Activated naive CD8-positive, alpha-beta T cell treated with anti-CD3 and anti-CD28 coated beads, Interleukin-2, amount 10 ng/mL, durations not matched to agents 7 days and 5 days (primary cell): ENCODE results near the gene GTF3C2. TPM values are rescaled to one million over a fixed set of nuclear protein-coding genes. Genes with fewer than 3 reads are reported as not detected.
A peak's percentile ranks its signal among the peaks of the same experiment; 100 is the strongest.

Experiments used
- ATAC-seq: fragments of 150-1000 bp; cut with Tn5 transposase; one replicate; pipeline ENCODE4 v1.10.0; 2021; ENCODE audit warnings: low read depth, moderate library complexity
- POLR2A ChIA-PET: fragments of 350-600 bp; sonication (Branson Sonifier 250); formaldehyde crosslinking; loops from one replicate; lab custom pipeline; 2021; ENCODE audit warnings: antibody characterized with exemption; lab: Charles Lee
- DNase-seq: peaks from one replicate; pipeline ENCODE4 v3.0.0; 2021
- H3K27ac Mint-ChIP-seq: one replicate; pipeline ENCODE4 v1.8.0; 2022; ENCODE audit warnings: mild to moderate bottlenecking, mixed read lengths
- H3K27me3 Mint-ChIP-seq: one replicate; pipeline ENCODE4 v1.8.0; 2022; ENCODE audit warnings: mild to moderate bottlenecking, moderate library complexity, mixed read lengths
- H3K36me3 Mint-ChIP-seq: one replicate; pipeline ENCODE4 v1.8.0; 2021; ENCODE audit warnings: mild to moderate bottlenecking, mixed read lengths
- H3K4me1 Mint-ChIP-seq: one replicate; pipeline ENCODE4 v1.8.0; 2021; ENCODE audit warnings: mixed read lengths
- H3K4me3 Mint-ChIP-seq: one replicate; pipeline ENCODE4 v1.8.0; 2022; ENCODE audit warnings: mild to moderate bottlenecking, moderate library complexity, mixed read lengths
- H3K9me3 Mint-ChIP-seq: one replicate; pipeline ENCODE4 v1.8.0; 2021; ENCODE audit warnings: mixed read lengths
- total RNA-seq, 2 experiments: library from RNA; stranded (reverse); gene quantifications; one replicate each; pipeline ENCODE4 v1.2.3, GENCODE V29; 2021

Gene GTF3C2
- total RNA-seq, 2 experiments from 2014 or later, result 66.4 to 70.8 TPM

DNA sequence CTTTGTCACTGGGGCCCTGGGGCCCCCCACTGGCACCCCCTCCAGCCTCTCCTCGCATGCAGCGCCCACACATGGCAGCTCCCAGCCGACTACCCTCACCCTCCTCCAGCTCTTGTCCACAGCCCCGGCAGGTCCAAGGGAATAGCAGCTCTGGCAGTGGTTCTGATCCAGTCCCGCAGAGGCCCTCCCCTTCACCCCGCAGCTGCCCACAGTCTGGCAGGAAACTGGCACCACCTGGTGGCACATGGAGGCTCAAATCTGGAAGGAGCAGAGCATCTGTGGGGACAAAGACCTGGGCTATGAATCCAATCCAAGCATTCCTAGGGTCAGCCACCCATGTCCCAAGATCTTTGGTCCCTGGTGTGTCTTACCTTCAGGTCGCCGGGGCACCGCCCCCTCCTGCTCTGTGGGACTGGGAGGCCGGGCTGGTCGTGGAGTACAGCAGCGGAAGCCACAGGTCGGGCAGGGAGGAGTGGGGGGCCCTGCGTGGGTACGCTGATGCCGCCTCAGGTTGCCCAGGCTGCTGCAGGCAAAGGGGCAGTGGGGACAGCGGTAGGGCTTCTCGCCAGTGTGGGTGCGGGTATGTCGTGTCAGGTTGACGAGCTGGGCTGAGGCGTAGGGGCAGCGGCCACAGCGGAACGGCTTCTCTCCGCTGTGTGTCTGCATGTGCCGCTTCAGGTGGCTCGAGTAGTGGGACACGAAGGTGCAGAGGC is 21.7 kb upstream of the GTF3C2 start:
- Mint-ChIP-seq H3K27ac (no peak overlapping the region), H3K27me3 (no peaks in the 10 kb centered on the region), H3K36me3 (peaks cover 22% of the 10 kb centered on the region), H3K4me1 (peaks cover 20% of the 10 kb centered on the region), H3K9me3 (no peaks in the 10 kb centered on the region), H3K4me3 (no peak overlapping the region)
- POLR2A ChIA-PET, result interaction anchor here (2.6 to 3.5 kb wide), 2 partner anchors 50 to 52 kb away, joined by 12 to 20 read pairs; partner anchors contain the start of gene NRBP1
- DNase-seq (no peak), ATAC-seq (no peak)

DNA sequence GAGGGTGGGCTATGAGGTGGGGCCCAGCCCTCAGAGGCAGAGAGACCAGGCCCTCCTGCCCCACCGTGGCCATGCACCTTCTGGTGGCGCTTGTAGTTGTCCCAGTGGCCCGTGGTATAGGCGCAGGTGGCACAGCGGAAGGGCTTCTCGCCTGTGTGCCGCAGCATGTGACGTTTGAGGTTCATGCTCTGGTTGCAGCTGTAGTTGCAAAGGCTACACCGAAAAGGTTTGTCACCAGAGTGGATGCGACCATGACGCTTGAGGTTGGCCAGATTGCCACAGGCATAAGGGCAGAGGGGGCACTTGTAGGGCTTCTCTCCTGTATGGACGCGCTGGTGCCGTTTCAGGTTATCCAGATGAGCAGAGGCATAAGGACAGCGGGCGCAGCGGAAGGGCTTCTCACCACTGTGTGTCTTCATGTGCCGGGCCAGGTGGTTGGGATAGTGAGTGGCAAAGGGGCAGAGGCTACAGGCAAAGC is 21.1 kb upstream of the GTF3C2 start:
- Mint-ChIP-seq H3K27ac (peak overlapping the region; percentile 51), H3K4me3 (no peak overlapping the region), H3K9me3 (no peaks in the 10 kb centered on the region), H3K27me3 (no peaks in the 10 kb centered on the region), H3K36me3 (peaks cover 26% of the 10 kb centered on the region), H3K4me1 (peaks cover 24% of the 10 kb centered on the region)
- no peak for DNase-seq
- POLR2A ChIA-PET, result interaction anchor here (0.8 kb wide), 1 partner anchor 24 kb away, joined by 6 read pairs; no protein-coding TSS in a partner anchor
- no peak for ATAC-seq

DNA sequence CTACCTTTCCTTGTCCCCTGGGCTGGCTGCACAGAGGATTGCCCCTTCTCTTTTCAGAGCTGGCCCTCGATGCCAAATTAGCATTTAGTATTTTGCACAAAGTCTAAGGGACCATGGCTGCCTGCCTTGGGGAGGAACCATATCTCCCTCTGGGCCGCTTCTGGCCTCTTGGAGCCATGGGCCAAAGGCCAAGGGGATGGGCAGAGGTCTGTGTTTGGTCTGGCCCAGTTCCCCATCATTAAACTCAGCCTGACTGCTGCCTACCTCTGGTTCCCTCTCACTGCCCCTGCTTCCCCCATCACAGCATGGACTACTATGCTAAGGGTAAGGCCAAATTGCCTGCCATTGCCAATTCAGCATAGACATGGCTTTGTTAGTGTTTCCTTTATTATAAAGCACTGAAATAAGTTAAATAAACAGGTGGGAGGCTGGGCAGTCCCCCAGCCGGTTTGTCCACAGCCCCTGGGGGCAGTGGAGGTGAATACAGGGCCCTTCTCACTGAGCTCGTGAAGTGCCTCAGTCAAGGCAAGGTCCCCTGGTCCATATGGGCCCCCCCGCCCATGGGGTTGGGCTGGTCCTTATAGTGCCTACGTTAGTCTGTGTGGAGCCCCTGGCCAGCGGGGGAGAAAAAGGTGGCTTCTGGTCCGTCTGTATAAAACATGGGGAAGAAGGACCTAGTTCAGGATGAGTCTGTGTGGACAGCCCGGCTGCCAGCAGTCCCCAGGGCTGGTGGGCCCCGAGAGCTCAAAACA is 20.5 kb upstream of the GTF3C2 start:
- H3K27me3 Mint-ChIP-seq, result no peaks in the 10 kb centered on the region
- no peak overlapping the region for H3K27ac Mint-ChIP-seq
- H3K4me3 Mint-ChIP-seq, result no peak overlapping the region
- peaks cover 29% of the 10 kb centered on the region for H3K36me3 Mint-ChIP-seq
- ATAC-seq (no peak), DNase-seq (no peak)
- POLR2A ChIA-PET, result interaction anchor here (0.8 kb wide), 1 partner anchor 23 kb away, joined by 6 read pairs; no protein-coding TSS in a partner anchor
- peaks cover 30% of the 10 kb centered on the region for H3K4me1 Mint-ChIP-seq
- H3K9me3 Mint-ChIP-seq, result no peaks in the 10 kb centered on the region

DNA sequence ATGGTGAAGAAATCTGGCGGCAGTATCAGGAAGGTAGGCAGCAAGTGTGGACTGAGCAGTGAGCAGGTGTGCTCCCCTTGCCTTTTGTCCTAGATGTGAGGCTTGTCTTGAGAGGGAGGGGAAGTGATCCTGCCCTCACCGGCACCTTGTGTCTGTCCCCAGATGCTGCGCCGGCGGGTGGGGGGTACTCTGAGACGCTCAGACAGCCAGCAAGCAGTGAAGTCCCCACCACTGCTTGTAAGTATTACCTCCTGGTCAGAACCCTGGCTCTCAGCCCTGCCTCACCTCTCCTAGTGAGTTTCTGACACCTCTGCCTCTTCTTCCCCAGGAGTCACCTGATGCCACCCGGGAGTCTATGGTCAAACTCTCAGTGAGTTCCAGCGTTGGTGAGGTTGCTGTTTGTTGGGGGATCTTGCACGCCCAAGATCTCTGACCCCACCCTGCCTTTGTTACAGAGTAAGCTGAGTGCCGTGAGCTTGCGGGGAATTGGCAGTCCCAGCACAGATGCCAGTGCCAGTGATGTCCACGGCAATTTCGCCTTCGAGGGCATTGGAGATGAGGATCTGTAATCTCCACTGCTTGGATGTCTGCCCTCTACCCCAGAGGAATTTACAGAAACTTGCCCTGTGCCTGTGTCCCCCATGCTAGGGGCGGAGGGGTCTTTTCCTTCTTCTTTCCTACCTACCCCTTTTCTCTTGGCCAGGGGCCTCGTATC is 19.7 kb upstream of the GTF3C2 start:
- peaks cover 36% of the 10 kb centered on the region for H3K4me1 Mint-ChIP-seq
- POLR2A ChIA-PET, result no interaction called here
- ATAC-seq (no peak), DNase-seq (no peak)
- H3K27me3 Mint-ChIP-seq, result no peaks in the 10 kb centered on the region
- no peak overlapping the region for H3K27ac Mint-ChIP-seq
- H3K36me3 Mint-ChIP-seq, result peaks cover 31% of the 10 kb centered on the region
- H3K9me3 Mint-ChIP-seq, result no peaks in the 10 kb centered on the region
- no peak overlapping the region for H3K4me3 Mint-ChIP-seq

DNA sequence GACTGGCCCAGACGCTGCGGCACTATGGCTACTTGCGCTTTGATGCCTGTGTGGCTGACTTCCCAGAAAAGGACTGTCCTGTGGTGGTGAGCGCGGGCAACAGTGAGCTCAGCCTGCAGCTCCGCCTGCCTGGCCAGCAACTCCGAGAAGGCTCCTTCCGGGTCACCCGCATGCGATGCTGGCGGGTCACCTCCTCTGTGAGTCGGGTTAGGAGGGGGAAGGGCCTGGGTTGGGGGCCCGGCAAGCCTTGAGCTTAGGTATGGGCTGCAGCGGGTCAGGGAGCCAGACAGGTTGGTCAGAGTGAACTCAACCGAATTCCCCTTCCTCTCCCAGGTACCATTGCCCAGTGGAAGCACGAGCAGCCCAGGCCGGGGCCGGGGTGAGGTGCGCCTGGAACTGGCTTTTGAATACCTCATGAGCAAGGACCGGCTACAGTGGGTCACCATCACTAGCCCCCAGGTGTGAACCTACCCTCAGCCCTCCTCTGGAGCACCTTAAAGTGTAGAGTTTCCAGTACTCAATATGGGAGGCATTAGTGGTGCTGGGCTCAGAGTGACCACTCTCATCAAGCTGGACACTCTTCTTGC is 19.0 kb upstream of the GTF3C2 start:
- POLR2A ChIA-PET, result no interaction called here
- no peak overlapping the region for H3K4me3 Mint-ChIP-seq
- H3K4me1 Mint-ChIP-seq, result peaks cover 36% of the 10 kb centered on the region
- no peaks in the 10 kb centered on the region for H3K27me3 Mint-ChIP-seq
- ATAC-seq (no peak), DNase-seq (no peak)
- no peaks in the 10 kb centered on the region for H3K9me3 Mint-ChIP-seq
- peaks cover 29% of the 10 kb centered on the region for H3K36me3 Mint-ChIP-seq
- H3K27ac Mint-ChIP-seq, result no peak overlapping the region

DNA sequence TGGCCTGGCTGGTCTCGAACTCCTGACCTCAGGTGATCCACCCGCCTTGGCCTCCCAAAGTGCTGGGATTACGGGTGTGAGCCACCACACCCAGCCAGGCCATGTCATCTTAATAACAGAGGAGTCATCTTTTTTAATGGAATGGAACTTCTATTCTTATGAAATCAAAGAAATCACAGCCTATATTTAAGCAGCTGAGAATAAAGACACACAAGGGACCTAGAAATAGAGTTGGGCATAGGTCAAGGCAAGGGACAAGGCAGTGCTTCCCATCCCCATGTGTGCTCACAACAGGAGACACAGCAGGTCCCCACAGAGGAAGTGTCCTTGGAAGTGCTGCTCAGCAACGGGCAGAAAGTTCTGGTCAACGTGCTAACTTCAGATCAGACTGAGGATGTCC is 17.0 kb upstream of the GTF3C2 start:
- no peak for ATAC-seq
- H3K4me1 Mint-ChIP-seq, result peaks cover 31% of the 10 kb centered on the region
- H3K9me3 Mint-ChIP-seq, result no peaks in the 10 kb centered on the region
- H3K36me3 Mint-ChIP-seq, result peaks cover 30% of the 10 kb centered on the region
- peak overlapping the region; percentile 98 for H3K27ac Mint-ChIP-seq
- DNase-seq, result no peak
- no peaks in the 10 kb centered on the region for H3K27me3 Mint-ChIP-seq
- POLR2A ChIA-PET, result no interaction called here
- H3K4me3 Mint-ChIP-seq, result no peak overlapping the region

DNA sequence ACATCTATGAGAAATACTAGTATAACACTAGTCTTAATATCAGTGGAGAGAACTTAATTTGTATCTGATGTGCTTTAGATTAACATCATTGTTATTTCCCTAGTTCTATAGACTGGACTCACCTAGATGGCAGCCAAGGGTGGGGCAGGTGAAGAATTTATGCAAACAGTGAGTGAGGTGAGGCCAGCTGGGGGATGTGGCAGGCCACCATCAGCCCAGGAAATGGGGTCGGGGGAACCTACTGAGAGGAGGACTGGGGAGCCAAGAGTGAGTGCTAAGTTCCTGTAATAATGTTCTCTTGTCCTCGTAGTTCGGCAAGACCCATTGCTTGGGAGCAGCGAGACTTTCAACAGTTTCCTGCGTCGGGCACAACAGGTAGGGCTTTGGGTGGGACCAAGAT is 16.4 kb upstream of the GTF3C2 start:
- Mint-ChIP-seq H3K9me3 (no peaks in the 10 kb centered on the region), H3K4me3 (peak overlapping the region; percentile 100), H3K27ac (peak overlapping the region; percentile 98)

DNA sequence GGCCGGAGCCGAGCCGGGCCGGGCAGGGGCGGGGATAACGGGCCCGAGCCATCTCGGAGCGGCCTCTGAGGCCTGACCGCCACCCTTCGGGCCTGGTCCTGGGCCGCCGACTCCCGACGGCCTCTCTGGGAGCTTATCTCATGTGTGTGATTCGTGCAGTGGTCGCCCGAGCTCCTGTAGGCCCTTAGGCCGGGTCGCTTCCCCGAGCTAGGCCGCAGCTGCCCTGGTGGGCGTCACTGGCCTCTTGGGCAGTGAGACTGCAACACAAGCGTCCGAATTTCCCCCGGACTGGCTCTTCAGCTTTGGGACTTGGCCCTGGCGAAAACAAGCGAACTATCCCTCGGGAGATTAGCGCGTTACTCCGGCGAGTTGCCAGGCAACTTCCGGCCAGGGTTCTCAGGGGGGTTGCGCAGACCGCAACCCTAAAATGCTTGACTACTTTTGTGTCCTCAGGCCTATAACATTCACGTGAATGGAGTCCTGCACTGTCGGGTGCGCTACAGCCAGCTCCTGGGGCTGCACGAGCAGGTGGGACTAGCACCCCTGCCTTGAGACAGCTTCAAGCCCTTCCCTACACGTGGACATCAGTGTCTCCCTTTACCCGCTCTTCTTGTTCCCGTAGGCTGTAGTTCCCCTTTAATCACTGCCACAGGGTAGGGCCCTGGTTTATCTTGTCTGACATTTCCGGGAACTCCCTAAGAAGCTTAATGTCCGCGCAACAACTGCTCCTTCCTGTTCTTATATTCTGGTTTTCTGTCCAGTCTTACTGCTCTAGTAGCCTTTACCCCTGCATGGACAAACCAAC is 14.5 kb upstream of the GTF3C2 start:
- Mint-ChIP-seq H3K36me3 (peaks cover 35% of the 10 kb centered on the region), H3K27ac (peak overlapping the region; percentile 98), H3K4me3 (peak overlapping the region; percentile 100), H3K4me1 (peaks cover 35% of the 10 kb centered on the region), H3K9me3 (no peaks in the 10 kb centered on the region), H3K27me3 (no peaks in the 10 kb centered on the region)
- peak; percentile 11 for ATAC-seq
- DNase-seq, result no peak
- POLR2A ChIA-PET, result interaction anchor here (0.7 to 5.4 kb wide), 9 partner anchors 9 to 293 kb away, joined by 3 to 55 read pairs (median 15); partner anchors contain the start of genes GTF3C2, MPV17, NRBP1 and PPM1G

More for the DNA sequence above, 16.4 kb upstream of the GTF3C2 start:
- no peaks in the 10 kb centered on the region for H3K27me3 Mint-ChIP-seq
- peak; percentile 44 for DNase-seq
- peaks cover 36% of the 10 kb centered on the region for H3K4me1 Mint-ChIP-seq
- ATAC-seq, result no peak
- H3K36me3 Mint-ChIP-seq, result peaks cover 32% of the 10 kb centered on the region
- POLR2A ChIA-PET, result interaction anchor here (4.1 to 4.6 kb wide), 2 partner anchors 16 to 56 kb away, joined by 25 to 48 read pairs; partner anchors contain the start of genes GTF3C2 and NRBP1

DNA sequence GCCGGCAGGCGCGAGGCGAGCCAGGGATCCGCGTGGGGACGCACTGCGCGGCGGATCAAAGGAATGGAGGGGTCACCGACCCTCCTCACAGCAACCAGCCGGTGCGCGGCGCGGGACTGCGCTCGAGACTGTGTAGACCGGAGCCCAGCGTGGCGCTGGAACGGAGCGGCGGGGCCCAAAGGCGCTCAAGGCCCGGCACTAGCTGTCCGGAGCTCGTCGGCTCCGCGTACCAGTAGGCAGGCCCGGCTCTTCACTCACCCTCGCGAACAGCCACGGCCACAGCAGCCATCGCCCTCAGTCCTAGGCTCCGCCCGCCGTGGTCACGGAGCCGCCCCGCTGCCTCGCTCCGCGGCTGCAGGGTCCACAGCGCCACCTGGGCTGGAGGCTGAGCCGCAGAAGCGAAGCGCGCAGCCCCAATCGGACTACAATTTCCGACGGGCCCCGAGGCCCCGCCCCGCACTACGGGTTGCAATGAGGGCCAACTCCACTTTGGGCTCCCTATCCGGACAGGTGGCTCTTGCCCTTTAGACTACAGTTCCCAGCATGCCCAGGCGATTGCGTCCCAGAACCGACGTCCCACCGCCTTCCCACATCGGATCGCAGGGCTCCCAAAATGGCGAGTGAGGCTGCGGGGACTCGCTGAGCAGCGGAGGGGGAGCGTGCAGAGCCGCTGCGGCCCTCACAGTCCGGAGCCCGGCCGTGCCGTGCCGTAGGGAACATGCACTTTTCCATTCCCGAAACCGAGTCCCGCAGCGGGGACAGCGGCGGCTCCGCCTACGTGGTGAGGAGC is 13.7 kb upstream of the GTF3C2 start, which contains the start of the genes EIF2B4 and SNX17:
TSS of gene EIF2B4 (minus strand) at position 313 of the 790 bp plus-strand sequence. CDS start at position 289, 24 bp downstream.
TSS of gene SNX17 (plus strand) at position 591 of the 790 bp plus-strand sequence. CDS start at position 719, 128 bp downstream.
- Mint-ChIP-seq H3K9me3 (no peaks in the 10 kb centered on the region), H3K27me3 (no peaks in the 10 kb centered on the region), H3K4me1 (peaks cover 35% of the 10 kb centered on the region), H3K27ac (peak within 1 kb of the TSS; percentile 98), H3K36me3 (peaks cover 35% of the 10 kb centered on the region), H3K4me3 (peak within 1 kb of the TSS; percentile 100)
- POLR2A ChIA-PET, result interaction anchor here (1.1 to 5.4 kb wide), 9 partner anchors 10 to 294 kb away, joined by 4 to 55 read pairs (median 15); partner anchors contain the start of genes ATRAID, GTF3C2, MPV17 and NRBP1
- DNase-seq (peak; percentile 98), ATAC-seq (peak; percentile 93)

DNA sequence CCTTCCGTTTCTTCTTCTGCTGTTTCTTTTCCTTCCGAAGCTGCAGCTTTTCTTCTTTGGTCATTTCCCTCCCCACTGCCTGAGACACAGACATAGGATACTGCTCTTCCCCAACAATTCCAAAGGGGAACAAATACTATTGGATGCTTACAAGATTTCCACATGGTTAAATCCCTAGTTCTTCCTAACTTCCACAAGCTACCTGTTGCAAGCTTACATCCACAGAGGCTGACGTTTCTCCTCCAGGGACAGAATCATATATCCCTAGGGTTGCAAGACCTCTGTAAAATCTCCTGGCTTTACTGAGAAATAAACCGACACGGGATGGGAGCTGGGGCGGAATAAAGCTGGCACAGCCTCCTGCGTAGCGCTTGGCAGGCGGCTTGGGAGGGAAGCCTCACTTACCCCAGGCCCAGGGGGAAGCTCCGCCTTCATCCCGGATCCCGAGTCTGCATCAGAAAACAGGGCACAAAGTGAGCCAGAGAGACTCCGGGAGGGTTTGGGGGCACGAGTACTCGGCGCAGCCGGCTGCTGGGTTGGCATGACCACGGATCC is 13.0 kb upstream of the GTF3C2 start:
- POLR2A ChIA-PET, result interaction anchor here (1.0 to 5.4 kb wide), 9 partner anchors 9 to 158 kb away, joined by 3 to 55 read pairs (median 15); partner anchors contain the start of genes ATRAID, GTF3C2, MPV17 and NRBP1
- Mint-ChIP-seq H3K27me3 (no peaks in the 10 kb centered on the region), H3K4me3 (peak overlapping the region; percentile 100), H3K27ac (peak overlapping the region; percentile 96), H3K9me3 (no peaks in the 10 kb centered on the region), H3K4me1 (peaks cover 35% of the 10 kb centered on the region), H3K36me3 (peaks cover 34% of the 10 kb centered on the region)
- ATAC-seq (no peak), DNase-seq (no peak)

DNA sequence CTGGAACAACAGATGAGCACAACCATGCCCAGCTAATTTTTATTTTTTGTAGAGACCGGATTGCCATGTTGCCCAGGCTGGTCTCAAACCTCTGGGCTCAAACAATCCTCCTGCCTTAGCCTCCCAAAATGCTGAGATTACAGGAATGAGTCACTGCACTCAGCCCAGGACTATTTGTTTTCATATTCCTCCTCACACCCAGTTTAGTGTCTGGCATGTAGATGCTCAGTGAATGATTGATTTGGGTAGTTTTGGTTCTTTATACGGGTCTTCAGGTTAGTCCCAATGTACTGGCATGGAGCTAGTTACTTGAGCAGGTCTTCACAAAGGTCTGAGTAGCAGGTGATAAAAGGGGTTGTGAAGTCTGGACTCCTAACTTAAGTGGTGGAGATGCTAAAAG is 7.4 kb upstream of the GTF3C2 start:
- POLR2A ChIA-PET, result interaction anchor here (1.0 kb wide), 1 partner anchor 16 kb away, joined by 4 read pairs; the partner anchor contains the start of gene ZNF513
- ATAC-seq, result no peak
- H3K9me3 Mint-ChIP-seq, result no peaks in the 10 kb centered on the region

More for the DNA sequence above, 7.4 kb upstream of the GTF3C2 start:
- peaks cover 10% of the 10 kb centered on the region for H3K4me1 Mint-ChIP-seq
- H3K27ac Mint-ChIP-seq, result no peak overlapping the region
- no peak for DNase-seq
- H3K27me3 Mint-ChIP-seq, result no peaks in the 10 kb centered on the region
- H3K36me3 Mint-ChIP-seq, result peaks cover 16% of the 10 kb centered on the region
- H3K4me3 Mint-ChIP-seq, result no peak overlapping the region
